Limb (tissue), 2 donors: ENCODE results near the gene SCMH1.
"Not testable (repeated sequence)": the region's sequence is repeated elsewhere in the genome, so short reads cannot be mapped to it uniquely, and the experiment has no call there.

Source experiments
- DNase-seq, 2 donors: peaks; one replicate each; pipeline ENCODE4 v3.0.0-alpha.2; 2016; ENCODE audit errors: extremely low spot score in 2 of 2

SCMH1 gene

DNA sequence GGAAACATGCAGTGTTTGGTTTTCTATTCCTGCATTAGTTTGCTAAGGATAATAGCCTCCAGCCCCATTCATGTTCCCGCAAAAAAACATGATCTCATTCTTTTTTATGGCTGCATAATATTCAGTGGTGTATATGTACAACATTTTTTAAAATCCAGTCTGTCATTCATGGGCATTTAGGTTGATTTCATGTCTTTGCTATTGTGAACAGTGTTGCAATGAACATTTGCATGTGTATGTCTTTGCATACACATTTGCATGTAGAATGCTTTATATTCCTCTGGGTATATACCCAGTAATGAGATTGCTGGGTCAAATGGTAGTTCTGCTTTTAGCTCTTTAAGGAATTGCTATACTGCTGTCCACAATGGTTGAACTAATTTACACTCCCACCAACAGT lies 9.0 kb upstream of the SCMH1 start:
- DNase-seq, result not testable (repeated sequence)

DNA sequence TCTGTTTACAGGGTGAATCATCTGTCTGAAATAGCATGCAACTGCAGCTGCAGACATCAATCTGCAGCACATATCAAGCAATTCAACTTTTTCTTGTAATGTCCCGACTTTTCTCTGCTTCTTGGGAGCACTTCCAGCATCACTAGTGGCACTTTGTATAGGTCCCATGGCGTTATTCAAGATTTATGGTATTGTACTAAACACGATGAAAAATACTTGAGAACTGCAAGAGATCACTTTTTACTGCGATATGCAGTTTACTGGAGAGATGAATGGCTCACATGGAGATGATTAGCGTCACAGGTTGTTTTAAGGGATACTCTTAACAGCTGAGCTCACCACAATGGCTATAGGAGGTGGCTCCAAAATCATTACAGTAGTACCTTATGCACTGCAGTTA lies 7.2 kb upstream of the SCMH1 start:
- DNase-seq, result no peak

DNA sequence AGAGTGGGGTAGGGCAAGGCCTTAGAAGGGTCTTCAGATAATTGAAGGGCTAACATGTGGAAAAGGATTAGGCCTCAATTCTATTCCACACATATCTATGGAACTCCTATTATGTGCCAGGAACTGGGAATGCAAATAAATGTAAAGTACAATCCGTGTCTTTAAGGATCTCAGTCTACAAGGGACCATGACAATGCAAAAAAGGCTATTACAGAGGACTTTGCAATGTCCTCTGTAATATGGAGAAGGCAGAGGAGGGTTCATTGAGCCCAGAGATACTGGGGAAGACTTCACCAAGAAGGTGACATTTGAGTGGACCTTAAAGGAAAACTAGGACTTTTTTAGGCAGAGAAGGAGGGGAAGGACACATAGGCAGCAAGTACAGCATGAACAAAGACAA lies 4.5 kb upstream of the SCMH1 start:
- no peak for DNase-seq

DNA sequence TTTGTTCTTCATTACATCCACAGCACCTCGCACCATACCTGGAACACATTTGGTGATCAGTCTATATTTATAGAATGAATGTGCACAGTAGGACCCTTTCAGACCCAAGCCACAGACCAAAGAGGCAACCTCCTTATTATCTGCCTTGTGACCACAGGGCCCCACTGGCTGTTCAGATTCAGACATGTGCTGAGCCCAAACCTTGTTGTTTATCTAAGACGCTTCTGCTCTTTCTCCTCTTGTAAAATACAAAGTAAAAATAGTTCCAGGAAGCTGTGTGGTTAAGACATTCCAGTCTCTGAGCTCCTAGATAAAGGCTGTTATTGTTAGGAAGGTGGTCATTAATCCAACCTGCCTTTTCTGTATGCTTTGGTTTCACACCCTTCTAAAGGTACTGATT lies 3.6 kb upstream of the SCMH1 start:
- DNase-seq, result no peak

DNA sequence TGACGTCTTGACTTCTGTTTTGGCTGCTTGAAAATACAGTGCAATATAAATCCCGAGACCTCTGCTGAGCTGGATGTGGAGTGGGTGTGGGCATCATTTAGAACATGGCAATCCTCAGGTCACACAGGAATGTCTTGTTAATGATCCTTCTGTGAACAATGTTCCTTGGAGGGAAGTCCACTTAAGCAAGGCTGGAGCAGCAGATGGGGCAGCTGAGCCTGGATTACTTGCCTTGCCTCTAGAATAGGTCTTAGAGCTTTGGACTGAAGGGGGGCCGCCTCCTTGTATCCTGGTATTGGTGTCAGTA lies 926 bp upstream of the SCMH1 start:
- DNase-seq, result no peak

DNA sequence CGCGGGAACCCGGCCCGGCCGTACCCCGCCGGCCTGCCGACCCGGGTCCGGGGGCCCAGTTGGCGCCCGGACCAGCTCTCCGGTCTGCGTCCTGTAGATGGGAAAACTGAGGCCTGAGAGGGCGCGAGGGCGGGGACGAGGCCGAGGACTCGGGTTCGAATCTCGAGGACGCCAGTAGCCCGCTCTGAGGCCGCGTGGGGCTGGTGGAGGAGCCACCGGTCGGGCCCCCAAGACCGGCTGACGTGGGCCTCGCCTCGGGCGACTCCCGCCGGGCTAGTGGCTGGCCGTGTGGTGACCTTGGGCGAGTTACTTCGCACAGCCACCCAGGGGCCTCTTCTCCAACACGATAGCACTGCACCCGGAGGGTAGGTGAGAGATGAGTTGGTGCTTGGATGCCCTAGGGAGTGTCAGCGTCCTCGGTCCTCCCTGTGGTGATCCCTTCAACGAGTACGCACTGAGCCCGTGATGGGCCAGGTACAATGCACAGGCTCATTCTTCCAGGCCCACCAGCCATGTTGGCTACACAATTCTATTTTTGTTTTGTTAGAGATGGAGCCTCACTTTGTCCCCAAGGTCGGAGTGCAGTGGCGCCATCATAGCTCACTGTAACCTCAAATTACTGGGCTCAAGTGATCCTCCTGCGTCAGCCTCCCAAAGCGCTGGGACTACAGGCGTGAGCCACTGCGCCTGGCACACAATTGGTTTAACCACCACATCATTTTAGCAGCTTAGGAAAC lies 404 bp upstream of the SCMH1 start:
- DNase-seq, result no peak

DNA sequence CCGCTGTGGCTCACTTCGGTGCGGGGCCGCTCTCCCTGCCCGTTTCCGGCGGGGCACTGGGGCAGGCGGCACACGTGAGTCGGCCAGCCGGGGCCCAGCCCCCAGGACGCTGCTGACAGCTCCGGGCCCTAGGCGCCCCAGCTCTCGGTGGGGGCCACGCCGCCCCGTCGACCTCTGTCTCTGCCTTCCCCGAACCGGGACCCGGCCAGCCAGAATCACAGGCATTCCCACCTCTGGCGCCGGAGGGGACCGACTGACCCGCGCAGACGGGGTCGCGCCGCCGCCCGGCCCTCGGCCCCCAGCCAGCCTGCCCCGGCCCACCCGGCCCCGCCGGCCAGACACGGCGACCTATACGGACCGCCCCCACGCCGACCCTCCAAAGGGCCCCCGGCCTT lies 755 bp downstream of the SCMH1 start:
- DNase-seq, result no peak

DNA sequence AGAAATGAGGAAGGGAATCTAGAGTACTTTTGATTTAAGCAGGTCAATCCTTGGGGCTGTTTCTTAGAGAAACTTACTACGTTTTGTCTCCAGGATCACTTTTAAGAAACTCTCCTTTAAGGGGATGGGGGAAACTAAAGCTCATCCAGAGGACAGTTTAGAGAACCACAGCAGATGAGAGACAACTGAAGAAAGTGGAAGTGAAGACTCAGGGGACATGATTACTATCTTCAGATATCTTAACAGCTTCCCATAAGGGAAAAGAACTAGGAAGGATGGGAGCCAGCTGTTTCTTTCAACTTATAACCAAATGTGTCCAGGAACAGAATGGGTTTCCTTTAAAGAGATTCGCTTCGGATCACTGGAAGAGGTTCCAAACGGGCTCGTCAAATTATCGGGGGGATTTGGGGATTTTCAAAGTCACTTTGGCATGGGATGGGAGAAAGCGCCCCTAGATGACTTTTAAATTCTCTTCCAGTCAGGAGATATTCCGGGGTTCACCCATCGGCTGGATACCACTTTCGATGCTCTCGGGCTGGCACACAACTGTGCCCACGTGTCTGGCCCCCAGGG lies 1.2 kb downstream of the SCMH1 start:
- no peak for DNase-seq

DNA sequence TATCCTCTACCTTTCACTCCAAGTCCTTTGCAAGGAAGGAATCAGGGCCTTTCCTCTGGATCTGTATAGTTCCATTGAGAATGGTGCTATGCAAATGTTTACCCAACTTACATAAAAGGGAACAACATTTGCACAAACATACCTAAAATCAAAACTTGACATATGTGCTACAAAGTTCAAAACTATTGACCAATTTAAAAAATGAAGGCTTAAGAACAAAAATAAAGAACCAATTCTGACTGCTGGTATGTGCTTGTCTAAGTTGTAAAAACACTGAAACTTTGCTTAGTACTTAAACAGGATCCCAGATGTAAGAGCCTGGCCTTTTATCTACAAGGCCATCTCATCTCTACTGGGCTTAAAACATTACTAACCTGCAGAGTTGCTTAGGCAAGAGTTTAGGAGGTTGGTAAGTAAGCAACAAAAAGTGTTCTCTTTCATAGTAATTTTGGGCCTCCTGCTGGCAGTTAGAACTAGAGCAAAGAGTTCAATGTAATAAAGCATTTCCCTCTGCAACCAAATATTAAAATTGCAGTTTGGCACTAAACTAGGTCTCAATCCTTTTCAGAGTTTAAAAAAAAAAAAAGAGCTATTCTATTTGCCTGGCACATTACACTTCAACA lies 2.0 kb downstream of the SCMH1 start:
- DNase-seq, result peak in 1 of 2 donors; percentile 43

DNA sequence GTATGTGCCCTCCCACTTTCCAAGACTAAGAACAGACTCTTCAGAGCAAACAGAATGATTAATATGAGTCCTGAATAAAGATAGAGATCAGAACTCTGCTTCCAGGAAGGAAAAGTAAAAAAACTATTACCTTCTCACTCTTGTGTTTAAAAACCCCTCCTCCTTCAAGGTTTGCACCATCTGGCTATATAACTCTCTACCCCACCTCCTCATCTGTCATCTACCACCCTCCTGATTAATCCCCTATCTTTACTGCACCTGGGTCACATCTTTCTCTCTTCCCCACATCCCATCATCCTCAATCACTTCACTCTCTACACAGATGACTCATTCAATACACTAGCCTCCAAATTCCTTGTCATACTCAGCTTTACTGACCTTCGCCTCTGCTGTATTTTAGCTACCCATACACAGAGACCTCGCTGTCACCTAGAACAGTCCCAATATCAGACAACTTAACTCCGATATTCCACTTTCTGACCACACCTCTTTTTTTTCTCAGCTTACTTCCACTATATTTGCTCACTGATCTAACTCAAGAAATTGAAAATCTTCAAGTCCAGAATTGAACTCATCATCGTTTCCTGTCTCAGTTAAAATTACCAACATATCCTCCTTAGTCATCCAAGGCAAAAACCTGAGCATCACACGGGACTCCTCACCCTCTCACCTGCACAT lies 3.7 kb downstream of the SCMH1 start:
- no peak for DNase-seq

DNA sequence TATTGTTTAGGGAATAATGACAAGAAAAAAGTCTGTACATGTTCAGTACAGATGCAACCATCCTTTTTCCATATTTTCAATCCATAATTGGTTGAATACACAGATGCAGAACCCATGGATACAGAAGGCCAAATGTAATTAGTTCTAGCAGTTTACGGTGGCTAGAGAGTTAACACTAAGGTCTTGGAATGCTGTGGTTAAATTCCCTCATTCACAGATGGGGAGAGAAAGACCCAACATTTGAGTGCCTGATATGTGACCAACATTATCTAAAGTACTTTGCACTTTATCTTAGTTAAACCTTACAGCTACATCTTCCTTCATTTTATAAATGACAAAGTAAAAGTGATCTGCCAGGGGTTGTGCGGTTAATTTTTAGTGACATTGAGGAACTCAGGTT lies 5.3 kb downstream of the SCMH1 start:
- DNase-seq, result no peak

DNA sequence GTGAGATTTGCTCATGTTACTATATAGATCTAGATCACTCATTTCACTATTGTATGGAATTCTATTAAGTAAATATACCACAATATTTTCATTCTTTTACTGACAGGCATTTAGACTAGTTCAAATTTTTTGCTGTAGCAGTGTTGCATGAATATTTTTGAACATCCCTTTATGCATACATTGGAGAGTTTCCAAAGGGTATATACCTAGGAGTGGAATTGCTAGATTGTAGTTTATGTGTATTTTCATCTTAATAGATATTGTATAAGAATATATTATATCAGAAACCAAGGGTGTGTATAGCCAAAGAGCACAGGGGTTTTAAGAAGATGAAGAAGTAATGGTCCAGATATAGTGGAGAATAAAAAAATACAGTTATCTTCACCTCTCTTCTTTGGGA lies 6.2 kb downstream of the SCMH1 start:
- no peak for DNase-seq

DNA sequence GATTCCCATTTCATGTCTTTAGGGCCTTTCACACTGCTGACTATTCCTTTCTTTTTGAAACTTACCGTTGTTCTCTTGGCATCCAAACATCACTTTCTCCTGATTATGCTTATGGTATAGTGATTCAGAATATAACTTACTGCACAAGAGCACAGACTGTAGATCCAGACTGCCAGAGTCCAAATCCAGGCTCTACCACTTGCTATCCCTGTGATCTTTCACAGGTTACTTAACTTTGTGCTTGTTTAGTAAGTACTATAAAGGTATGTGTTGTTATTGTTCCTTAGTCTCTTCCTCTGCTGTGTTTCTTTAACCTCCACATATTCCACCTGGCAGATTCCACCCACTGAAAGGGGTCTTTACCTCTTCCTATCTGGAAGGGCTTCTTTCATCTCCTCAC lies 8.4 kb downstream of the SCMH1 start:
- DNase-seq, result no peak

DNA sequence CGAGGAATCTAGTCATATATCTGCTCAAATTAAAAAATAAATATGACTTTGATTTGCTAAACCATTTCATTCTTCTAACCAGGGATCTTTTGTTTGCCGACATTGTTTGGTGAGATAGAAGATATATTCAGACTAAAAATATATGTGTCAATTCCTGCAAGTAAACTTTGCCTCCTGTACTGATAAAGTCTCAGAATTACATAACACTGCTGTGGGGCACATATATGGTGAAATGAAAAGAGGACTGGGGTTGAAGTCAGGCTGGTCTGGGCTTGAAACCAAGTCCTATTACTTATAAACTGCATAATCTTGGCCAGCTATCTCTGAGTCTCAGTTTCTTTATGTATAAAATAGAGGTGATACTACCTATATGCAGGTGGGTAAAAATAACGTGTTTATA lies 9.8 kb downstream of the SCMH1 start:
- no peak for DNase-seq

DNA sequence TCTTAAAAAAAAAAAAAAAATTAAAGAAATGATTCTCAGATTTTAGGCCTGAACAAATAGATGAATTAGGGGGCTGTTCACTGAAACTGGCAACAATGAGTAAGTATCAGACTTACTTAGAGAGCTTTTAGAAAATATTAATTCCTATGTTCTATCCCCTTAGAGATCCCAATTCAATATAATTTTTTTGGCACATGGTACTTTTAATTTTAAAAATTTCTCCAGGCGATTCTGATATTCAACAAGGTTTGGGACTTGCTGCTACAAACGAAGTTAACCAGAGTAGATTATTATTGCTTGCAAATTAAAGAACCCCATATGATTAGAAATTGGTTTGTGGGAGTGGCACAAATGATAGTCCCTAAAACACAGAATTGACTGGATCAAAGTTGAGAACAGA lies 11.4 kb downstream of the SCMH1 start:
- no peak for DNase-seq

DNA sequence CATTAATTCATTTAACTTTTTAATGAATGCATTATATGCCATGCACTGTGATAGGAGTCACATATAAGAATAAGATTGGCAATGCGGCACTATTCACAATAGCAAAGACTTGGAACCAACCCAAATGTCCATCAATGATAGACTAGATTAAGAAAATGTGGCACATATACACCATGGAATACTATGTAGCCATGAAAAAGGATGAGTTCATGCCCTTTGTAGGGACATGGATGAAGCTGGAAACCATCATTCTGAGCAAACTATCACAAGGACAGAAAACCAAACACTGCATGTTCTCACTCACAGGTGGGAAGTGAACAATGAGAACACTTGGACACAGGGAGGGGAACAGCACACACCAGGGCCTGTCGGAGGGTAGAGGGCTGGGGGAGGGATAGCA lies 12.9 kb downstream of the SCMH1 start:
- not testable (repeated sequence) for DNase-seq

DNA sequence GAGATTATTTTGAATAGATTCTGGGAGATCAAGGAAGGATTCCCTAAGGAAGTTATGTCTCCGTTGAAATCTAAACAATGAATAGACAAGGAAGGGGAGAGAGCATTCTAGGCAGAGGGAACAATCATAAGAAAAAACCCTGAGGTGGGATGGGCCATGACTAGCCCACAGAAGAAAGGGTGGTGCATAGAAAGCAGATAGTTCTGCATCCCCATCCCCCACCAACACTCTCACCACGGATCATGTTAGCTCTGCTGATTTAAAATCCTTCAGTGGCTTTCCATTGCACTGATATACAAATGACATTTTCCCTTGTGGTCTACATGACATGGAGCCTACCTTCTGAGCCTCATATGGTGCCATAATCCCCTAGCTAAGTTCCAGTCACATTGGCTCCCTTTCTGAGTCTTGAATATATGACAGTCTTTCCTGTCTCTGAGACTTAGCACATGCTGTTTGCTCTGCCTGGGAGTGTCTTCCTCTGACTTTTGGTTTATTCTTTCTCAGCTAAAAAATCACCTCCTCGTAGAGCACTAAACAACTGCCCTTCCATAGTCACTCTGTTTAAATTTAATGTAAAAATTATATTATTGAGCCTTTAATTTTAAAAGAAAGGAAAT lies 15.2 kb downstream of the SCMH1 start:
- DNase-seq, result no peak

DNA sequence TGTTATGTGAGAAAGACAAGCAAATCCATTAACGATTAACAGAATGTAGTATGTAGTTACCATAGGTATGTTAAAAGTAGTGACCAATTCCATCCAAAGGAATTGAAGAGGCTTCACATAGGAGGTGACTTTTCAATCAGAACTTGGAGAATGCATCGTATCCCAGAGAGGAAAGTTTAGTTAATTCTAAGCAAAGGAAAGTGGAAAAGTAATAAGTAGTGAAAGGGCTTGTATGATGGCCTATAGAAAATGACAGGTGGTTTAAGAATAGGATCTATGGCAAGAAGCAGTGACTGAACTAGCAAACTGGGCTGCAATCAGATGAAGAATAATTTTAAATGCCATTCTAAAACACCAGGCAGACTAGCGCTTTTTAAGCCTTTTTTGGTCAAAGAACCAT lies 16.6 kb downstream of the SCMH1 start:
- DNase-seq, result no peak

DNA sequence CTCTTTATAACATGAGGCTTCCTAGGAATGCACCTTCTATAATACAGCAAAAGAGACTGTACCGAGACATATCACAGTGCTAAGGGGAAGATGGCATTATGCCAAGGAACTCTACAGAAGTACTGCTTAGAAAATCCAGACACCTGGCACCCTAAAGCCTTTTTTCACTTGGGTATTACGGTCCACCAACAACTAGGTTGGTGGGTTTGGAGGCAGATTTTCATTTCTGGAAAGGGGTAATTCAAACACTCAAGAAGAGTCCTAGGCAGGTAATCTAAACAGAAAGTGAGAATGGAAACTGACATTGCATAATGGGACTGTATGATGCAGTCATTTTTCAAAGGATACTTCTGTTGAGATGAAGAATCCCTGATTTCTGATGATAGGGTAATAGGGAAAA lies 19.6 kb downstream of the SCMH1 start:
- DNase-seq, result no peak

DNA sequence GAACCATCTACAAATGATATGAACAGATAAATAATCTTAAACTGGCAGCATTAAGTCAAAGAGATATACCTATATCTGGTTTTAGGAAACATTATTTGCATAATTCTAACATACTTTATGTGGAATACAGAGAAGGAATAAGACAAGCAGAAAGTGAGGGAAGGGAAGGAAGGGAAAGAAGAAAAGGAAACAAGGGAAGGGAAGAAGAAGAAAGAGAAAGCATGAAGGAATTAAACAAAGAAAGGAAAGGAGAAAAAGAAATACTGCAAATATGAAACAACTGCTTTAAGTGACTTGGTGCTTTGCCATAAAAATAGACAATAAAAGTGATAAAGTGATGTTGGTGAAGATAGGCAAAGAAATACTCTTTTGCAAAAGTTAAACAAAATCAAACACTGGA lies 20.1 kb downstream of the SCMH1 start:
- no peak for DNase-seq

DNA sequence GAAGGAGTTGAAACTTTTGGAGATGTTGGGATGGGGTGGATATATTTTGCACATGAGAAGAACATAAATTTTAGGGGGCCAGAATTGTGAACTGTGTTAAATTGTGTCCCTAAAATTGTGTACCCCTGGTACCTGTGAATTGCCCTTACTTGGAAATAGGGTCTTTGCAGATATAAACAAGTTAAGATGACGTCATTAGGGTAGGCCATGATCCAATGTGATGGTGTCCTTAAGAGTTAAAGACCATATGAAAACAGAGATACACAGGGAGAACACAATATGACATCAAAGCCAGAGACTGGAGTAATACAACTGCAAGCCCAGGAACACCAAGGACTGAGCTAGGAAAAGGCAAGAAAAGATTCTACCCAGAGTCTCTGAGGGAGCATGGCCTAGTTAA lies 24.0 kb downstream of the SCMH1 start:
- no peak for DNase-seq

DNA sequence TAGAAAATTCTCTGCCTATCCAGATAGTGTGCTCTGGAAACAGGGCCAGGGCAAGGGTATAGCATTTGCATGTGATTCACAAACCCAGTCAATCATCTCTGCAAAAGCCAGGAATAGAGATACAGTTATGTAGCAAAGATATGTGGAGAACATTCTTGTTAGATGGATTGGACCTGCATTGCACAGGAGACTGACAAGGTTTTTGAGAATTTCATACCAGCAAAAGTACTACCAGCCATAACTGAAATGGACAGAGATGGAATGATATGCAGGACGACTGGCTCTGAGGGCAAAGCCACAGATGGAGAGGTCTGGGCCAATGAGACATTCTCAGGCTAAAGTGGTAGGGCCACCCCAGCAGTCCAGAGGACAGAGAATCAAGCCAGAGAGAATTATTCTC lies 24.7 kb downstream of the SCMH1 start:
- no peak for DNase-seq
